ENCODE data around the gene HS6ST3.
"Not testable (repeated sequence)": the region's sequence is repeated elsewhere in the genome, so short reads cannot be mapped to it uniquely, and the experiment has no call there.

HS6ST3 gene

DNA sequence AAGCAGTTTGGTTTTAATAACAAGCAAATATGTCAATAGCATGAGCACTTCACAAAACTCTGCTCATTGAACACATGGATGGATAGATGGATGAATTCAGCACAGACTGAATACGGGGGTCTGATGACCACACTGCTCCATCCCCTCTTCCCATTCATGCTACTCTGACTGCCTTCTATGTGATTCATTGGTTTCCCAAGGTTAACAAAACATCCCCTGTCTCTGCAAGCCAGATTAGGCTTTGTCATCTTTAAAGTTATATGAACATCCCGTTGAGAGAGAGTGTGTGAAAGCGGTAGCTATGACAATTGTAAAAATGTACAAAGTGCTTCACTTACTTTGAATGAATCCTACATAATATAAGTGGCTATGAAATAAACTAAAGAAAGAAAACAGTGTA lies 651.9 kb downstream of the HS6ST3 start:
- no peak for DNase-seq (ENCODE audit: low spot score)

- no peak for DNase-seq (ENCODE audit: low spot score)
Observed at GRCh38 chr13:96743296-96744089, 653.6 kb downstream of the HS6ST3 start.

GRCh38 chr13:96744367-96745331 lies 654.7 kb downstream of the HS6ST3 start:
- no peak for DNase-seq (ENCODE audit: low spot score)

- no peak for DNase-seq (ENCODE audit: low spot score)
Observed at GRCh38 chr13:96746886-96747285, 657.0 kb downstream of the HS6ST3 start.

GRCh38 chr13:96749825-96750224 lies 659.9 kb downstream of the HS6ST3 start:
- DNase-seq (ENCODE audit: low spot score), result no peak

DNA sequence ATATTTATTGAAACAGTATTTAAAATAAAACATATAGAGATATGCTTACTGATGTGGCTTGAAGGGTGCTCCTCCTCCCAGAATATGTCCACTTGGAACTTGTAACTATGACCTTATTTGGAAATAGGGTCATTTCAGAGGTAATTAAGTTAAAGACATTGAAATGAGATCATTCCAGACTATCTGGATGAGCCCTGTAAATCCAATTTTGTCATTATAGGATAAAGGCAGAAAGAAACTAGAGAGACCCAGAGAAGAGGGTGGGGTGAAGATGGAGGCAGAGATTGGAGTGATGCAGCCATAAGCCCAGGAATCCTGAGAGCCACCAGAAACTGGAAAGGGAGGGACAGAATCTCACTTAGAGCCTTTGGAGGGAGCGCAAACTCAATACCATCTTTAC lies 661.2 kb downstream of the HS6ST3 start:
- DNase-seq (ENCODE audit: low spot score), result no peak

DNA sequence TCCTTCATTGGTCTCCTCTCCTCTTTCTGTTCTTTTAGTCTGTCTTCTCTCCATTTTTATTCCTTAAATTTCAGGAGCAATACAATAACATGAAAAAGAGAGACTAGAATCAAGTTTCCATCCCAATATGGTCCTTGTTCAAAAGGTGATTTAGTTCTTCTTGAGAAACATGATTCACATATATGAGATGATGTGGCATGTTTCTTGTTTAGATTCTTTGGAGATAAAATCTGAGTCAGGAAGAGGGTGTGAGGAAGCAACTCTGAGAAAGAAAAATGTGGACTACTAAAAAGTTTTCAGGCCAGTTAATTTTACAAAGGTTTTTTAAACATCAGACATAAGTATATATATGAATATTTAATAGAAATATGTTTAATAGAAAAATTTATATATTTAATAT lies 673.0 kb downstream of the HS6ST3 start:
- DNase-seq (ENCODE audit: low spot score), result no peak

- DNase-seq (ENCODE audit: low spot score), result no peak
Observed at GRCh38 chr13:96766306-96766705, 676.4 kb downstream of the HS6ST3 start.

DNA sequence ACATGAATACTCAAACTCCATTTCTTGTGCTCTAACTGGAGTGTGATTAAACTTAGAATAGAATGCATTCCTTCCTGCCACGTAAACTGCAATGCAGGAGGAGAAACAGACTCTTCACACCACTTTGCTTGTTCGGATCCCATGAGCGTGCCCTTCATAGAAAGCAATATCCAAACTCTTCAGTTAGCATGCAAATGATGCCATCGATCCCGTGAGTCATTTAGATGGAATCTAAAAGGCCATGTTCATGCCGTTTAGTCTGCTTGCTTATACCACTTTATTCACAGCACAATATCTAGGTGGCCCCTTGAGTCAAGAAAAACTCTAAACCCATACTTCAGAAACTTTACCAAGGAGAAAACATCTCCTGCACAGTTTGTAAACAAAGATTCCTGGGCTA lies 678.6 kb downstream of the HS6ST3 start:
- DNase-seq (ENCODE audit: low spot score), result no peak

- DNase-seq (ENCODE audit: low spot score), result no peak
Observed at GRCh38 chr13:96769874-96770273, 680.0 kb downstream of the HS6ST3 start.

GRCh38 chr13:96771486-96772367 lies 681.8 kb downstream of the HS6ST3 start:
- no peak for DNase-seq (ENCODE audit: low spot score)

- no peak for DNase-seq (ENCODE audit: low spot score)
Observed at GRCh38 chr13:96772426-96772825, 682.5 kb downstream of the HS6ST3 start.

DNA sequence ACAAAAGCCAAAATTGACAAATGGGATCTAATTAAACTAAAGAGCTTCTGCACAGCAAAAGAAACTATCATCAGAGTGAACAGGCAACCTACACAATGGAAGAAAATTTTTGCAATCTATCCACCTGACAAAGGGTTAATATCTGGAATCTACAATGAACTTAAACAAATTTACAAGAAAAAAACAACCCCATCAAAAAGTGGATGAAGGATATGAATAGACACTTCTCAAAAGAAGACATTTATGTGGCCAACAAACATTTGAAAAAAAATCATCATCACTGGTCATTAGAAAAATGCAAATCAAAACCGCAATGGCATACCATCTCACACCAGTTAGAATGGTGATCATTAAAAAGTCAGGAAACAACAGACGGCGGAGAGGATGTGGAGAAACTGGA lies 688.4 kb downstream of the HS6ST3 start:
- not testable (repeated sequence) for DNase-seq (ENCODE audit: low spot score)

GRCh38 chr13:96779691-96780090 lies 689.8 kb downstream of the HS6ST3 start:
- no peak for DNase-seq (ENCODE audit: low spot score)

DNA sequence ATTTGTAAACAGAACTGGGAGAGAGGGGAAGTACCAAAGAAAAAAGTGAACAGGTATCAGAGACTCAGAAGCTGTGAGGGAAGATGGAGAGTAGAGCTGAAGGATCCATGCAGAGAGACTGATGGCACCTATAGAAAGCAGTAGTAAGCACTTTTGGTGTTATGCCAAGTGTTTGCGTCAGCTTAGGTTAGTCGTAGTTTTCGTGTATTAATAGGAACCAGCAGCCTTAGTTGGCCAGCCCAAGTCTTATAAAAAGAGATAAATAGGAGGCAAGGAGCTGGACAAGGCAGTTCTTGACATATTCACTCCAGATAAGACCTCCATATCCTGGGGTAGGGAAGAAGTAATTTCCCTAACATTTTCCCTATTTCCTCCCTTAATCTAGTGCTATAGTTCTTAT lies 690.2 kb downstream of the HS6ST3 start:
- DNase-seq (ENCODE audit: low spot score), result no peak

DNA sequence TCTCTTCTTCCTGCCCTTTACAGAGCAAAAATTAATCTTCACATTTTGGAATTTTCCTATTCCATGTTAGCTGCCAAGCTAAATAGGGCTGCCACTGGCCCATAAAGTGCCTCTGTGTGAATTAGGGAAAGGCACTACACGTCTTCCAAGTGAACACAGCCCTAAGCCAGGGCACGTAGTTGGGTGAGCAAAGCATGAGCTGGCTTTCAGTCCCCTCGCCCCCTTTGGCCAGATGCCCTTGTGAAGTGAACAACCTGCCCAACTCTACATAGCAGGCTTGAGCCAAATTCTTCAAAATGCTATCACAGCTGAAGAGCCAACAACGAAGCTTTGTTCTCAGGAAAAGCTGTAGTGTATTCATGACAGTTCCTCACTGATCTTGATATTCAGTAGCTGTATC lies 691.2 kb downstream of the HS6ST3 start:
- no peak for DNase-seq (ENCODE audit: low spot score)

GRCh38 chr13:96782186-96782585 lies 692.3 kb downstream of the HS6ST3 start:
- no peak for DNase-seq (ENCODE audit: low spot score)

DNA sequence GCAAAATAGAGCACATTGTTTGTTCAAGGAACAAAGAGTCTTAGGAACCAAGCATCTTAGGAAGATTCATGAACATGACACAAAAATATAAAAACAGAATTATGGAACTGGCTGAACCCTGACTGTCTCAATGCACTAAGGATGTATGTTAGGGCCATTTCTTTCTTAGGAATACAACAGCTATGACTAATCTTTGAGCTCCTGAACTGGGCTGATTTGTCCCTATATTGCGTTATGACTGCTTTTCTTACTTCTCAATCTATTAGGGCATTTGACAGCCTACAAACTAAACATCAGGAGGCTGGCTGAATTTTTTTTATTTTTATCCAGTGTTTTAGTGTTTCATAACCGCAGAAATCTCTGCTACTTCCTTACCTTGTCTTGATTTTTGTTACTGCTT lies 693.1 kb downstream of the HS6ST3 start:
- no peak for DNase-seq (ENCODE audit: low spot score)

GRCh38 chr13:96783511-96783910 lies 693.6 kb downstream of the HS6ST3 start:
- no peak for DNase-seq (ENCODE audit: low spot score)

GRCh38 chr13:96785986-96786385 lies 696.1 kb downstream of the HS6ST3 start:
- no peak for DNase-seq (ENCODE audit: low spot score)

DNA sequence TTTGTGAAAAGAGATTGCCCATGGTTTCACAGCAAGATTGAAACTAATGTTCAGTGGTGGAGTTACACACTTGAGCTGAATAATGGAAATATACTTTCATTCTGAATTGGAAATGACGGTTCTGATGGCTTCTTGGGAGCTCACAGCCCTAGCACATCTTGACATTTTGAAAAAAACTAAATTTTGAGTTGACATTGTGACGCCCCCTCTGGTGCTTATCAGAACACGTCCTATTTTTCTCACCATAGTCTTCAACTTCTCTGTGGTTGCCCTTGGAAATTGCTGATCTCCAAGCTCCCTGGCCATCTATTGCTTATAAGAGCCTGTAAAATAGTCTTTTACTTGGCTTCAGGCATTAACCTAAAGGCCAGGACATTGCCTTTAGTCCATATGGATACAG lies 702.3 kb downstream of the HS6ST3 start:
- DNase-seq (ENCODE audit: low spot score), result no peak

GRCh38 chr13:96792736-96793403 lies 703.0 kb downstream of the HS6ST3 start:
- no peak for DNase-seq (ENCODE audit: low spot score)

Measured in AG08395 (cell line).